ENCODE results near the gene HYDIN.

The HYDIN gene

DNA sequence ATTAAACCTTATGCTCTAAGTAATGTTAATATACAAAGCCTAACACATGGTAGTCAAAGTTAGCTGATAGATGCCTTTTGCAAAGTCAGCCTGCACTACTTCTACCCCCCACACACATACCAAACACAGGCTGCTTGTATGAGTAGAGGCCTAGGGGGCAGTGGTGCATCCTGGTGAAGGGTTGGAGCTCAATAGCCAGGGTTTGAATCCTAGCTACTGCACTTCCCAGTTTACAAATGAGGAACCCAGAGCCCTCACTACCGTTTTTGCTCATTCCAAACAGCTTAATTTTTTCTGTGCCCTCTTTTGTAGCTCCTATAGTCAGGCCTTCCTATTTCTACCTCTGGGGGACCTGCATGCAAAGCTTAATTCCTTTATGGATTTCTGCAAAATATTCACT lies 18.9 kb upstream of the HYDIN start:
- Histone ChIP-seq H3K4me2 (ENCODE audit: low read length) (no peak overlapping the region), H3K9ac (no peak overlapping the region), H3K9me3 (ENCODE audit: control insufficient read depth, low read length) (no peaks in the 10 kb centered on the region), H3K27me3 (ENCODE audit: control insufficient read depth, insufficient read depth, low read length) (no peaks in the 10 kb centered on the region), H2AFZ (no peak overlapping the region), H3K36me3 (ENCODE audit: control insufficient read depth, insufficient read depth, low read length) (no peaks in the 10 kb centered on the region), H3K4me1 (no peaks in the 10 kb centered on the region), H3K4me3 (ENCODE audit: low read depth, low read length) (no peak overlapping the region), H3K27ac (no peak overlapping the region), H3K79me2 (no peaks in the 10 kb centered on the region)
- TF ChIP-seq, protein P1, sequence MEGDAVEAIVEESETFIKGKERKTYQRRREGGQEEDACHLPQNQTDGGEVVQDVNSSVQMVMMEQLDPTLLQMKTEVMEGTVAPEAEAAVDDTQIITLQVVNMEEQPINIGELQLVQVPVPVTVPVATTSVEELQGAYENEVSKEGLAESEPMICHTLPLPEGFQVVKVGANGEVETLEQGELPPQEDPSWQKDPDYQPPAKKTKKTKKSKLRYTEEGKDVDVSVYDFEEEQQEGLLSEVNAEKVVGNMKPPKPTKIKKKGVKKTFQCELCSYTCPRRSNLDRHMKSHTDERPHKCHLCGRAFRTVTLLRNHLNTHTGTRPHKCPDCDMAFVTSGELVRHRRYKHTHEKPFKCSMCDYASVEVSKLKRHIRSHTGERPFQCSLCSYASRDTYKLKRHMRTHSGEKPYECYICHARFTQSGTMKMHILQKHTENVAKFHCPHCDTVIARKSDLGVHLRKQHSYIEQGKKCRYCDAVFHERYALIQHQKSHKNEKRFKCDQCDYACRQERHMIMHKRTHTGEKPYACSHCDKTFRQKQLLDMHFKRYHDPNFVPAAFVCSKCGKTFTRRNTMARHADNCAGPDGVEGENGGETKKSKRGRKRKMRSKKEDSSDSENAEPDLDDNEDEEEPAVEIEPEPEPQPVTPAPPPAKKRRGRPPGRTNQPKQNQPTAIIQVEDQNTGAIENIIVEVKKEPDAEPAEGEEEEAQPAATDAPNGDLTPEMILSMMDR (IDR thresholded peaks at IDR 0.05), result no peak

DNA sequence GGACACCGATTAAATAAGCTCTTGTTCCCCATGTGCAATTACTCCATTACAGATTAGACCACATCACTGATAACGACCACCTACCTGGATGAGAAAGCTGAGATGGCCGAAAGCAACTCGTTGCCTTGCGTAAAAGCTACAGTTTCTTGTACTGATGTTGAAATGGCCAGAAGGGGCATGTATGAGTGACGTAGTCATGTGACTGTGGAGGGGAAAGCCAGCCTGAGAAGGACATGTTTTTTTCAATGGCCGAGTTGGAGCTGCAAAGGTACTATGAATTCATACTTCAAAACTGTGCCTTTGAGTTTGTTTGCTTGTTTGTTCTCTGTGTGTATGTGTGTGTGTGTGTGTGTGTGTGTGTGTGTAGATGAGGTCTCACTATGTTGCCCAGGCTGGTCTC lies 17.0 kb upstream of the HYDIN start:
- no peak overlapping the region for H2AFZ ChIP-seq
- no peaks in the 10 kb centered on the region for H3K79me2 ChIP-seq
- no peaks in the 10 kb centered on the region for H3K4me1 ChIP-seq
- no peak overlapping the region for H3K4me3 ChIP-seq (ENCODE audit: low read depth, low read length)
- TF ChIP-seq, protein P1 (IDR thresholded peaks at IDR 0.05), result no peak
- no peak overlapping the region for H3K27ac ChIP-seq
- H3K4me2 ChIP-seq (ENCODE audit: low read length), result no peak overlapping the region
- H3K27me3 ChIP-seq (ENCODE audit: control insufficient read depth, insufficient read depth, low read length), result no peaks in the 10 kb centered on the region
- H3K36me3 ChIP-seq (ENCODE audit: control insufficient read depth, insufficient read depth, low read length), result no peaks in the 10 kb centered on the region
- H3K9ac ChIP-seq, result no peak overlapping the region
- no peaks in the 10 kb centered on the region for H3K9me3 ChIP-seq (ENCODE audit: control insufficient read depth, low read length)

DNA sequence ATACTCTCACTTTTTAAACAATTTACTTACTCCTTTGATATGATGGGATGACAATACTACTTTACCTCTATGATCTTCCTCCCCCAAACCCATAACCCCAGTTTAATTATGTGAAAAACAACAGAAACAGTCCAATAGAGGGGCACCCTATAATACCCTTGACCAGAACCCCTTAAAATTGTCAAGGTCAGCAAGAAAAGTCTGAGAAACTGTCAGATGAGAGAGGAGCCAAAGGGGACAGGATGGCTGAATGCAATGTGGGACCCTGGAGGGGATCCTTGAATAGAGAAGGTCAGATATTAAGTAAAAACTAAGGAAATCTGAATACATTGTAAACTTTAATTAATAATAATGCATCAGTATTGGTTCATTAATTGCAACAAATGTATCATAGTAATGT lies 15.8 kb upstream of the HYDIN start:
- Histone ChIP-seq H3K9me3 (ENCODE audit: control insufficient read depth, low read length) (no peaks in the 10 kb centered on the region), H3K4me2 (ENCODE audit: low read length) (no peak overlapping the region), H3K36me3 (ENCODE audit: control insufficient read depth, insufficient read depth, low read length) (no peaks in the 10 kb centered on the region), H3K4me1 (no peaks in the 10 kb centered on the region), H2AFZ (no peak overlapping the region), H3K9ac (no peak overlapping the region), H3K27ac (no peak overlapping the region), H3K79me2 (no peaks in the 10 kb centered on the region), H3K27me3 (ENCODE audit: control insufficient read depth, insufficient read depth, low read length) (no peaks in the 10 kb centered on the region), H3K4me3 (ENCODE audit: low read depth, low read length) (no peak overlapping the region)
- TF ChIP-seq, protein P1 (IDR thresholded peaks at IDR 0.05), result no peak

DNA sequence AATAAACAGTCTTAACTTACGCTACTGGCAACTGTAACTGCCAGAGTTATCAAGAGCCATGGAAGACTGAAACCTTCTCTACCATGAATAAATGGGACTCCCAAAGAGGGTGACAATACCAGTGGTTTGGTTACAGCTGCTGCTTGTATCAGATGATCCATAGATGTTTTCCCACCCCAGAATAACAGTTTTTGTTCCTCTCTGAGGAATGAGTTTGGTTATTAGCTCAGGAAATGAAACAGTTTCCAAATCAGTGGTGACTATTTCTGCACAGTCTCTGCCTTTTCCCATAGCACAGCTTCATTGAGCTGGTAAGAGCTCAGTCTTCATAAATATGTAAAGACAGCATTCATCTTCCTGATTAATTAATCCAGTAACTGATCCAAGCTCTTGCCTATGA lies 14.0 kb upstream of the HYDIN start:
- Histone ChIP-seq H3K79me2 (no peaks in the 10 kb centered on the region), H3K27ac (no peak overlapping the region), H3K36me3 (ENCODE audit: control insufficient read depth, insufficient read depth, low read length) (no peaks in the 10 kb centered on the region), H3K9me3 (ENCODE audit: control insufficient read depth, low read length) (no peaks in the 10 kb centered on the region), H3K9ac (no peak overlapping the region), H3K4me1 (no peaks in the 10 kb centered on the region), H3K4me2 (ENCODE audit: low read length) (no peak overlapping the region), H3K4me3 (ENCODE audit: low read depth, low read length) (no peak overlapping the region), H2AFZ (no peak overlapping the region), H3K27me3 (ENCODE audit: control insufficient read depth, insufficient read depth, low read length) (no peaks in the 10 kb centered on the region)
- TF ChIP-seq, protein P1 (IDR thresholded peaks at IDR 0.05), result no peak

DNA sequence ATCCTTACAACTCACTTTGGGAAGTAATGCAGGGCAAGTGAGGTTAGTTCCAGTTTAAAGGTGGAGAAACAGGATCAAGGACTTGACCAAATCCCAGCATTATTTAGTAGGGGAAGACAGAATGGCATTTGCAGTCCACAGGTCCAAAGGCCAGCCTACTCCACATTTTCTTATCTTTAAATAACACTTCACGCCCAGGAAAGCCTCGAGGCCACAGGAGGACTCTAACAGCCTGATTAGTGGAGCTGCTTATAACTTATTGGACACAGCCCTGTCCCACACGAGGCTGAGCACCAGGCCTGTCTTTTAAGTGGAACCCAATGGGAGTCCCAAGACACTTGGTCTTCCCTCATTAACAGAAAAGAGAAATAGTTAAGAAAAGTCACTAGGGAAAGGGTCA lies 12.1 kb upstream of the HYDIN start:
- Histone ChIP-seq H3K79me2 (no peaks in the 10 kb centered on the region), H3K9me3 (ENCODE audit: control insufficient read depth, low read length) (no peaks in the 10 kb centered on the region)

More for the DNA sequence above, 12.1 kb upstream of the HYDIN start:
- TF ChIP-seq, protein P1 (IDR thresholded peaks at IDR 0.05), result no peak
- Histone ChIP-seq H3K9ac (no peak overlapping the region), H3K4me1 (no peaks in the 10 kb centered on the region), H3K36me3 (ENCODE audit: control insufficient read depth, insufficient read depth, low read length) (no peaks in the 10 kb centered on the region), H3K27ac (no peak overlapping the region), H3K4me2 (ENCODE audit: low read length) (no peak overlapping the region), H3K27me3 (ENCODE audit: control insufficient read depth, insufficient read depth, low read length) (no peaks in the 10 kb centered on the region), H3K4me3 (ENCODE audit: low read depth, low read length) (no peak overlapping the region), H2AFZ (no peak overlapping the region)

Data from parathyroid adenoma (tissue), 2 donors.